GM12892 (cell line): Measurements from ENCODE around the gene UNCX.

Source experiments
- POLR2A ChIP-seq: IDR thresholded peaks from 2 replicates; pipeline ENCODE4 v1.6.1; 2011; ENCODE audit warnings: low read depth, low read length, control low read depth
- POLR2AphosphoS5 ChIP-seq: IDR thresholded peaks from 2 replicates; pipeline ENCODE4 v1.6.1; 2011; ENCODE audit warnings: low read depth, low read length, control low read depth
- TAF1 ChIP-seq: IDR thresholded peaks from 2 replicates; pipeline ENCODE4 v1.6.1; 2011; ENCODE audit warnings: low read depth, mild to moderate bottlenecking, control low read depth, low read length, borderline replicate concordance

DNA sequence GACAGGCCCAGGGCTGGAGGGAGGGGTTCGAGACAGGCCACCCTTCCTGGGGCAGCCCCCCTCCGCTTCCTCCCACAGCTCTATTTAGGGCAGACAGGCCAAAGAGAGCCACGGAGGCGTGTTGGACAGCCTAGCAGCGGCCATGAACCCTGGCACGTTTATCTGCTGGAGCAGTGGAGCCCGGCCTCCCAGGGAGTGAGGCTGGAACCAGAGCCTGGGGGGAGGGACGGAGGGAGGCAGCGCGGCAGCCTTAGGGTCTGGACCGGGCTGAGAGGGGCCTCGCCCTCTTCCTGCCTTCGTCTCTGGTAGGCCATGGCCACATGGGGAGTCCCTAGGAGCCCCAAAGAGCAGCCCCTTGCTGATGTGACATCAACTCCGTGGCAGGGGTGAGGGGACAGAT, 17.1 kb downstream of the UNCX start:
- TF ChIP-seq POLR2A, result no peak
- no peak for TF ChIP-seq POLR2AphosphoS5
- TF ChIP-seq TAF1, result no peak
